HUES64 (cell line): Measurements from ENCODE around the gene PRCD. TPM values are rescaled to one million over a fixed set of nuclear protein-coding genes. Genes with fewer than 3 reads are reported as not detected.

ENCODE experiments used
- H3K27ac ChIP-seq: 2 replicates; pipeline ENCODE4 v1.7.0; 2013; ENCODE audit warnings: low read depth, low read length, inconsistent platforms
- H3K27me3 ChIP-seq: 2 replicates; pipeline ENCODE4 v1.6.1; 2013; ENCODE audit warnings: mild to moderate bottlenecking, low read length; ENCODE audit not compliant: insufficient read depth
- H3K36me3 ChIP-seq: 2 replicates; pipeline ENCODE4 v1.6.1; 2013; ENCODE audit warnings: mild to moderate bottlenecking, low read length; ENCODE audit not compliant: insufficient read depth
- H3K4me1 ChIP-seq: 2 replicates; pipeline ENCODE4 v1.6.1; 2013; ENCODE audit warnings: mild to moderate bottlenecking, low read length, moderate library complexity; ENCODE audit not compliant: insufficient read depth
- H3K4me3 ChIP-seq: 2 replicates; pipeline ENCODE4 v1.5.1; 2013; ENCODE audit warnings: mild to moderate bottlenecking, low read length, moderate library complexity
- H3K9ac ChIP-seq: 2 replicates; pipeline ENCODE4 v1.6.1; 2013; ENCODE audit warnings: mild to moderate bottlenecking, low read depth, low read length
- H3K9me3 ChIP-seq: 2 replicates; pipeline ENCODE4 v1.6.1; 2013; ENCODE audit warnings: low read depth, low read length; ENCODE audit not compliant: insufficient read depth
- WGBS: fragments of 150-250, 120-280 bp; methylation state at CpG from one replicate; pipeline ENCODE4 v1.1.7; 2013; ENCODE audit warnings: missing lambda C conversion rate; 5-methylcytosine and 5-hydroxymethylcytosine counted together
- polyA plus RNA-seq, 2 experiments: library from polyadenylated mRNA; stranded (reverse); fragments of 50-300 nt; gene quantifications; one replicate each; pipeline ENCODE4 v1.2.3, GENCODE V29; 2013

PRCD gene, protein sequence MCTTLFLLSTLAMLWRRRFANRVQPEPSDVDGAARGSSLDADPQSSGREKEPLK
- polyA plus RNA-seq (2013, experiment 1 of 2), result not detected
- polyA plus RNA-seq (2013, experiment 2 of 2), result 0.51 TPM

DNA sequence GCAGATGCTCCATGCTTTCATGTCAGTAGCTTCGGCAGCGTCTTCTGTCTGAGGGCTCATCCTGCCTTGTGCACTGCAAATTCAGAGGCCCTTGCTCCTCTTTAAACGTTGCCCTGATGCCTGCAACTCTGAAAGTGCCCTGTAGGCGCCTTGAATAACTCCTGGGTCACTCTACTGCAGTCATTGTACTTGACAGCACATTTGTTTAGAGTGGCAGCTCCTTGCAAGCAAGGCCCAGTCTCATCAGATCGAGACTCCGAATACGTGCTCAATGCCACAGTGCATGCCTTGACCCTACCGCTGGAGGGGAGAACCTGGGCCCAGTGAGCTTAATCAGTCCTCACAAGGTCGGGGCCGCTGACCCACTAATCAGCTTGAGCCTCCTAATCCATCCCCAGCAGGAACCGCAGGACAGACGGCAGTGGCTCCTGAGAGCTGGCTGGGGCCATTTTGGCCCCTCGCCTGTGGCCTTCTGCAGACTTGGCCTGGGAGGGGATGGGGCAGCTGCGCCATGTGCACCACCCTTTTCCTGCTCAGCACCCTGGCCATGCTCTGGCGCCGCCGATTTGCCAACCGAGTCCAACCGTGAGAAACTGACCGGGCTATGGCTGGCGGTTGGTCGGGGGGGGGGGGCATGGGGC, at the start of gene PRCD:
Gene PRCD, plus strand, starts transcription at position 414 of the 641 bp plus-strand sequence. Its CDS starts 98 bp downstream, at position 512.
- WGBS, result 80% methylated on average over 22 of the region's 22 CpGs
- Histone ChIP-seq H3K36me3 (no peaks in the 10 kb centered on the region), H3K4me3 (peak within 1 kb of the TSS; percentile 53), H3K9me3 (no peaks in the 10 kb centered on the region), H3K4me1 (peaks cover 16% of the 10 kb centered on the region), H3K27ac (no peak within 1 kb of the TSS), H3K27me3 (peaks cover 44% of the 10 kb centered on the region), H3K9ac (no peak within 1 kb of the TSS)

GRCh38 chr17:76490112-76490710, 49.6 kb upstream of the PRCD start:
- 89% methylated on average over 10 of the region's 10 CpGs for WGBS
- Histone ChIP-seq H3K27ac (no peak overlapping the region), H3K9me3 (no peaks in the 10 kb centered on the region), H3K9ac (no peak overlapping the region), H3K36me3 (no peaks in the 10 kb centered on the region), H3K4me1 (peaks cover 14% of the 10 kb centered on the region; the same call in 1 of the 2 replicates), H3K4me3 (no peak overlapping the region), H3K27me3 (no peaks in the 10 kb centered on the region)

GRCh38 chr17:76491271-76492122, 48.3 kb upstream of the PRCD start:
- Histone ChIP-seq H3K27me3 (no peaks in the 10 kb centered on the region), H3K4me1 (peaks cover 14% of the 10 kb centered on the region; the same call in 1 of the 2 replicates), H3K36me3 (no peaks in the 10 kb centered on the region), H3K9me3 (no peaks in the 10 kb centered on the region), H3K9ac (no peak overlapping the region), H3K27ac (no peak overlapping the region), H3K4me3 (no peak overlapping the region)
- WGBS, result 93% methylated on average over 17 of the region's 17 CpGs

GRCh38 chr17:76492123-76492988, 47.5 kb upstream of the PRCD start:
- Histone ChIP-seq H3K27me3 (no peaks in the 10 kb centered on the region), H3K4me1 (peaks cover 17% of the 10 kb centered on the region), H3K36me3 (no peaks in the 10 kb centered on the region), H3K9me3 (no peaks in the 10 kb centered on the region), H3K9ac (no peak overlapping the region), H3K4me3 (no peak overlapping the region), H3K27ac (no peak overlapping the region)
- WGBS, result 71% methylated on average over 10 of the region's 11 CpGs

- Histone ChIP-seq H3K9me3 (no peaks in the 10 kb centered on the region), H3K27ac (no peak overlapping the region), H3K4me3 (no peak overlapping the region), H3K27me3 (no peaks in the 10 kb centered on the region), H3K36me3 (no peaks in the 10 kb centered on the region), H3K4me1 (peaks cover 24% of the 10 kb centered on the region), H3K9ac (no peak overlapping the region)
- WGBS, result 35% methylated on average over 15 of the region's 15 CpGs
Observed at GRCh38 chr17:76492989-76493501, 46.8 kb upstream of the PRCD start.

GRCh38 chr17:76493505-76494167, 46.2 kb upstream of the PRCD start:
- Histone ChIP-seq H3K36me3 (no peaks in the 10 kb centered on the region), H3K4me1 (peaks cover 30% of the 10 kb centered on the region), H3K9ac (no peak overlapping the region), H3K27ac (no peak overlapping the region), H3K27me3 (no peaks in the 10 kb centered on the region), H3K9me3 (no peaks in the 10 kb centered on the region), H3K4me3 (no peak overlapping the region)
- WGBS, result 86% methylated on average over 21 of the region's 21 CpGs

DNA sequence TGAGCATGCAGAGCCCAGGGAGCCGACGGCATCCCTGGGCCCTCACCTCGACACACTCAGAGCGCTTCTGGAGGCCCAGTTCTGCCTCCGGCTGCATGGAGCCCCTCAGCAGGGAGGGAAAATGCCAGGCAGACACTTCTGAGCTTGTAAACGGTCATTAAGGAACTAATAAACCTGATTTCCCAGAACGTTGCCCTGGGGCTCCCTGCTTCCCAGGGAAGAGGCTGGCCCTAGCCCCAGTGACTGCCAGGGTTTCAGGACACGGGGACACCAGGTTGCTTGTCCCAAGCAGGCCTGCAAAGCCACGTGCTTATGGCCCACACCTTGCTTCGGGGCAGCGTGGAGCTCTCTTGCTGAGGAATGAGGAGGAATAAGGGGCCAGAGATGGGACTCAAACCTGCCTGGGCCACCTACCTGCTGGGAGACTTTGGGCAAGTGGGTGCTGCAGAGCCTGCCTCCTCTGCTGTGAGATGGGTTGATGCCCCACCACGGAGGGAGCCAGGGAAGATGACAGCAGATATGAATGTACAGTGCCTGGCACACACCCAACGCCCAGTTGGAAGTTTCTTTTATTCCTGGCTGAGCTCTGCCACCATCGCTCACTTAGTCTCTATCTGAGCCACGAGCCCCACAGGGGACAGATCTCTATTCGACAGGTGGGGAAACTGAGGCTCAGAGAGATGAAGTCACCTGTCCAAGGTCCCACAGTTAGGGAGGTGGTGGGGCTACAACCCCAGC, 44.0 kb upstream of the PRCD start:
- H3K4me3 ChIP-seq, result no peak overlapping the region
- no peaks in the 10 kb centered on the region for H3K36me3 ChIP-seq
- no peaks in the 10 kb centered on the region for H3K9me3 ChIP-seq
- 91% methylated on average over 16 of the region's 16 CpGs for WGBS
- H3K9ac ChIP-seq, result no peak overlapping the region
- peaks cover 46% of the 10 kb centered on the region for H3K4me1 ChIP-seq
- H3K27ac ChIP-seq, result no peak overlapping the region
- peaks cover 3% of the 10 kb centered on the region; the same call in 1 of the 2 replicates for H3K27me3 ChIP-seq

GRCh38 chr17:76496464-76496863, 43.4 kb upstream of the PRCD start:
- H3K4me3 ChIP-seq, result no peak overlapping the region
- H3K9ac ChIP-seq, result no peak overlapping the region
- peaks cover 5% of the 10 kb centered on the region; the same call in 1 of the 2 replicates for H3K27me3 ChIP-seq
- H3K9me3 ChIP-seq, result no peaks in the 10 kb centered on the region
- WGBS, result 94% methylated on average over 6 of the region's 6 CpGs
- H3K36me3 ChIP-seq, result no peaks in the 10 kb centered on the region
- H3K4me1 ChIP-seq, result peaks cover 47% of the 10 kb centered on the region
- no peak overlapping the region for H3K27ac ChIP-seq

GRCh38 chr17:76497699-76497978, 42.2 kb upstream of the PRCD start:
- no peaks in the 10 kb centered on the region for H3K36me3 ChIP-seq
- H3K27me3 ChIP-seq, result peaks cover 5% of the 10 kb centered on the region; the same call in 1 of the 2 replicates
- no peak overlapping the region for H3K27ac ChIP-seq
- WGBS, result 72% methylated on average over 2 of the region's 2 CpGs
- H3K4me3 ChIP-seq, result no peak overlapping the region
- H3K4me1 ChIP-seq, result peaks cover 51% of the 10 kb centered on the region
- H3K9ac ChIP-seq, result no peak overlapping the region
- no peaks in the 10 kb centered on the region for H3K9me3 ChIP-seq
